Stimulated activated CD4-positive, alpha-beta T cell treated with anti-CD3 and anti-CD28 coated beads, Interleukin-12 subunit alpha, Interleukin-12 subunit beta, amount 100 ng/mL, for 24 hours (primary cell): Measurements from ENCODE around the gene RAD54L.
"Not testable (repeated sequence)": the region's sequence is repeated elsewhere in the genome, so short reads cannot be mapped to it uniquely, and the experiment has no call there.

Experiments used
- DNase-seq, 2 experiments: peaks; one replicate each; pipeline ENCODE4 v3.0.0-alpha.2; 2020; ENCODE audit warnings: low read depth in 2 of 2

The RAD54L gene

GRCh38 chr1:46319960-46320914 is 72.7 kb downstream of the RAD54L start:
- DNase-seq = not testable (repeated sequence)

GRCh38 chr1:46322191-46322590 is 74.6 kb downstream of the RAD54L start:
- DNase-seq = not testable (repeated sequence)

- not testable (repeated sequence) for DNase-seq
Observed at GRCh38 chr1:46325285-46326076, 77.9 kb downstream of the RAD54L start.
